ENCODE data around the gene COL1A1. TPM values are rescaled to one million over a fixed set of nuclear protein-coding genes. Genes with fewer than 3 reads are reported as not detected.
A peak's percentile ranks its signal among the peaks of the same experiment; 100 is the strongest.

COL1A1 gene
- total RNA-seq, 1 experiment from 2014 or later, result 4.5 TPM

DNA sequence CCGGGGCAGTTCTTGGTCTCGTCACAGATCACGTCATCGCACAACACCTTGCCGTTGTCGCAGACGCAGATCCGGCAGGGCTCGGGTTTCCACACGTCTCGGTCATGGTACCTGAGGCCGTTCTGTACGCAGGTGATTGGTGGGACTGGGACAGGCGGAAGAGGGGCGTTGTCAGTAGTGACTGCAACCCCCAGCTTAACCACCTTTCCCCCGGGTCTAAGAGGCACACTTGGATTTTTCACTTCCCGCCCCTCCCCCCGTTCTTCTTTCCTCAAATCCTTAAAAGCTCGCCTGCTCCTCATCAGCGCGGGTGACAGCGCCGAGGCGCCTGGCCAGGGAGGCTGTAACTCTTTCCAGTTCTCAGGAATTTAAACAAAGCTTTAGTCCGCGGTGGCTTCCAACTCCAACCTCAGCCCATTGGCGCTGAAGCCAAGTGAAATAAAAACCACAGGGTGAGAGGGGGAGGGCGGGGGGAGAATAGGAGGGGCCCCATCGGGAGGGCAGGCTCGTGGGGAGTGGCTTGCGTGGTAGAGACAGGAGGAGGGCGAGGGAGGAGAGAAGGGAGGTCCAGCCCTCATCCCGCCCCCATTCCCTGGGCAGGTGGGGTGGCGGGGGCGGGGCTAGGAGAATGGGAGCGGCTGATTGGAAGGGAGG, 1.5 kb downstream of the COL1A1 start:
- peak overlapping the region; percentile 78 for H3K4me3 Mint-ChIP-seq (ENCODE audit: unreplicated experiment)
- H3K4me1 Mint-ChIP-seq (ENCODE audit: insufficient read depth, unreplicated experiment), result peaks cover 20% of the 10 kb centered on the region
- no TSS peak for BruUV-seq (replicated peaks)
- POLR2A ChIA-PET, result interaction anchor here (0.6 to 2.0 kb wide), 22 partner anchors 19 to 519 kb away, joined by 3 to 17 read pairs (median 4); partner anchors contain the start of genes LRRC59, LUC7L3 and TMEM92
- H3K36me3 Mint-ChIP-seq (ENCODE audit: insufficient read depth, unreplicated experiment), result no peaks in the 10 kb centered on the region
- H3K27me3 Mint-ChIP-seq (ENCODE audit: insufficient read depth, unreplicated experiment), result peaks cover 2% of the 10 kb centered on the region
- CTCF ChIA-PET, result interaction anchor here (0.6 to 3.9 kb wide), 40 partner anchors 9 to 279 kb away, joined by 3 to 198 read pairs (median 5); partner anchors contain the start of gene TMEM92
- H3K9me3 Mint-ChIP-seq (ENCODE audit: unreplicated experiment), result no peaks in the 10 kb centered on the region
- intact Hi-C loops (cut with micrococcal nuclease), result loop anchor here (1.0 kb wide), 4 partner anchors 73 to 279 kb away; partner anchors contain the start of gene LRRC59
- peak; percentile 97 for DNase-seq (ENCODE audit: unreplicated experiment)
- TF ChIP-seq, protein P1, sequence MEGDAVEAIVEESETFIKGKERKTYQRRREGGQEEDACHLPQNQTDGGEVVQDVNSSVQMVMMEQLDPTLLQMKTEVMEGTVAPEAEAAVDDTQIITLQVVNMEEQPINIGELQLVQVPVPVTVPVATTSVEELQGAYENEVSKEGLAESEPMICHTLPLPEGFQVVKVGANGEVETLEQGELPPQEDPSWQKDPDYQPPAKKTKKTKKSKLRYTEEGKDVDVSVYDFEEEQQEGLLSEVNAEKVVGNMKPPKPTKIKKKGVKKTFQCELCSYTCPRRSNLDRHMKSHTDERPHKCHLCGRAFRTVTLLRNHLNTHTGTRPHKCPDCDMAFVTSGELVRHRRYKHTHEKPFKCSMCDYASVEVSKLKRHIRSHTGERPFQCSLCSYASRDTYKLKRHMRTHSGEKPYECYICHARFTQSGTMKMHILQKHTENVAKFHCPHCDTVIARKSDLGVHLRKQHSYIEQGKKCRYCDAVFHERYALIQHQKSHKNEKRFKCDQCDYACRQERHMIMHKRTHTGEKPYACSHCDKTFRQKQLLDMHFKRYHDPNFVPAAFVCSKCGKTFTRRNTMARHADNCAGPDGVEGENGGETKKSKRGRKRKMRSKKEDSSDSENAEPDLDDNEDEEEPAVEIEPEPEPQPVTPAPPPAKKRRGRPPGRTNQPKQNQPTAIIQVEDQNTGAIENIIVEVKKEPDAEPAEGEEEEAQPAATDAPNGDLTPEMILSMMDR (IDR thresholded peaks at IDR 0.05; ENCODE audit: unreplicated experiment), result no peak
- peak overlapping the region; percentile 64 for H3K27ac Mint-ChIP-seq (ENCODE audit: low read depth, unreplicated experiment)

DNA sequence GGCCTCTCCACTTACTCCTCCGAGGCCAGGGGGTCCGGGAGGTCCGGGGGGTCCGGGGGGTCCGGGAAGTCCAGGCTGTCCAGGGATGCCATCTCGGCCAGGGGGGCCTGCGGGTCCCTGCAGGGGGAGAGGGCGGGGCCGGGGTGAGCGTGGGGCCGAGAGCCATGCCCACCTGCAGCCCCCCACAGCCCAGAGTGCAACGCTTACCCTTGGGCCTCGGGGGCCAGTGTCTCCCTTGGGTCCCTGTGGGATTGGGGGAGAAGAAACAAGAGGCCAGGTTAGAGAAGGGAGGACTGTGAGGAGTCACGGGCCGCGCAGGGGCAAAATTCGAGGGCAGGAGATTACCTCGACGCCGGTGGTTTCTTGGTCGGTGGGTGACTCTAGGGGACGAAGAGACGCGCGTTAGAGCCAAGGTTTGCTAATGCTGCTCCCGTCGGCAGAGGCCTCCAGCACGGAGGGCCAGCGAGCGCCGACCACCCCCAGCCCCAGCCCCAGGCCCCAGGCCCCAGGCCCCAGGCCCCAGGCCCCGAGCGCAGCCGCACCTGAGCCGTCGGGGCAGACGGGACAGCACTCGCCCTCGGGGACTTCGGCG, 2.1 kb downstream of the COL1A1 start:
- CTCF ChIA-PET, result interaction anchor here (0.9 to 3.9 kb wide), 24 partner anchors 10 to 254 kb away, joined by 3 to 198 read pairs (median 6); partner anchors contain the start of gene TMEM92
- Mint-ChIP-seq H3K4me1 (ENCODE audit: insufficient read depth, unreplicated experiment) (peaks cover 20% of the 10 kb centered on the region), H3K27ac (ENCODE audit: low read depth, unreplicated experiment) (peak overlapping the region; percentile 64), H3K36me3 (ENCODE audit: insufficient read depth, unreplicated experiment) (no peaks in the 10 kb centered on the region), H3K27me3 (ENCODE audit: insufficient read depth, unreplicated experiment) (no peaks in the 10 kb centered on the region), H3K9me3 (ENCODE audit: unreplicated experiment) (no peaks in the 10 kb centered on the region), H3K4me3 (ENCODE audit: unreplicated experiment) (peak overlapping the region; percentile 78)
- POLR2A ChIA-PET, result interaction anchor here (0.6 to 2.0 kb wide), 16 partner anchors 18 to 520 kb away, joined by 3 to 17 read pairs (median 4); partner anchors contain the start of genes LUC7L3 and TMEM92
- TF ChIP-seq, protein P1 (IDR thresholded peaks at IDR 0.05; ENCODE audit: unreplicated experiment), result no peak
- BruUV-seq (replicated peaks), result no TSS peak
- intact Hi-C loops (cut with micrococcal nuclease), result no loop called here
- no peak for DNase-seq (ENCODE audit: unreplicated experiment)

DNA sequence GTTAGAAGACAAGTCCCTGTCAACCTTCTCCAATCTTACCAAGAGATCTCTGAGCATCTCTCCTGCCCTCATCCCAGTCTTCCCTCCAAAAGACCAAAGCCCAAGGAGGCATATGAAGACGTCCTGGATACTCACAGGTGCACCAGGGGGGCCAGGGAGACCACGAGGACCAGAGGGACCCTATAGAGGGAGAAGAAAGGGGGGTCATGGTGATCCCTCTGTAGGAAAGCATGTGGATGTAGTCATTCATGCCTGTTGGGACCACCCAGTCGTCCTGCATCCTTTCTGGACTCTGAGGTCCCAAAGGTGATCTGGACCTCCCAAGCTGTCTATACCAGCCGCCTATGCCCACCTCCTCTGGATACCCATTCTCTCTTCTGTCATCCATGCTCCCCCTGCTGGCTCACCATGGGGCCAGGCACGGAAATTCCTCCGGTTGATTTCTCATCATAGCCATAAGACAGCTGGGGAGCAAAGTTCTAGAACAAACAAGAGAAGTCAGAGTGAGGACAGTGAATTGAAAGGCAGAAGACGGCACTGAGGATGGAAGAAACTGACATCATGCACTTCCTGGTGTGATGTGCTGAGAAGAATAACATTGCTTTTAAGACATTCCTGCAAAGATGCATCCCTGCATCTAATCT, 3.3 kb downstream of the COL1A1 start:
- H3K27me3 Mint-ChIP-seq (ENCODE audit: insufficient read depth, unreplicated experiment), result no peaks in the 10 kb centered on the region
- CTCF ChIA-PET, result interaction anchor here (0.6 to 3.5 kb wide), 19 partner anchors 10 to 262 kb away, joined by 3 to 122 read pairs (median 3); partner anchors contain the start of gene SGCA
- no peak overlapping the region for H3K27ac Mint-ChIP-seq (ENCODE audit: low read depth, unreplicated experiment)
- peak; percentile 82 for DNase-seq (ENCODE audit: unreplicated experiment)
- no peaks in the 10 kb centered on the region for H3K36me3 Mint-ChIP-seq (ENCODE audit: insufficient read depth, unreplicated experiment)
- BruUV-seq (replicated peaks), result no TSS peak
- H3K4me1 Mint-ChIP-seq (ENCODE audit: insufficient read depth, unreplicated experiment), result peaks cover 20% of the 10 kb centered on the region
- intact Hi-C loops (cut with micrococcal nuclease), result loop anchor here (1.0 kb wide), 1 partner anchor 29 kb away; no protein-coding TSS in a partner anchor
- H3K9me3 Mint-ChIP-seq (ENCODE audit: unreplicated experiment), result no peaks in the 10 kb centered on the region
- TF ChIP-seq, protein P1 (IDR thresholded peaks at IDR 0.05; ENCODE audit: unreplicated experiment), result peak; percentile 82
- POLR2A ChIA-PET, result interaction anchor here (0.7 to 1.1 kb wide), 7 partner anchors 20 to 137 kb away, joined by 3 to 9 read pairs (median 3); partner anchors contain the start of gene SGCA
- H3K4me3 Mint-ChIP-seq (ENCODE audit: unreplicated experiment), result peak overlapping the region; percentile 78

Data from MCF 10A (cell line).